ENCODE results near the gene RASGEF1C. TPM values are rescaled to one million over a fixed set of nuclear protein-coding genes. Genes with fewer than 3 reads are reported as not detected.

RASGEF1C gene
- total RNA-seq, 2 experiments from 2014 or later, result not detected

GRCh38 chr5:180156141-180156540 is 52.9 kb downstream of the RASGEF1C start:
- BruUV-seq (replicated peaks), result no TSS peak
- TF ChIP-seq EZH2phosphoT487 (IDR thresholded peaks at IDR 0.05; ENCODE audit: borderline replicate concordance, low read depth, low read length) (no peak), CTCF (conservative IDR thresholded peaks at IDR 0.05; ENCODE audit: low read length) (no peak)

GRCh38 chr5:180155365-180155926 is 53.6 kb downstream of the RASGEF1C start:
- intact Hi-C loops (cut with micrococcal nuclease; ENCODE audit: unreplicated experiment), result no loop called here
- DNase-seq (ENCODE audit: low spot score), result no peak
- Histone ChIP-seq H4K20me1 (ENCODE audit: insufficient read depth, low read length) (no peaks in the 10 kb centered on the region), H3K4me2 (ENCODE audit: low read length) (no peak overlapping the region), H3K9me2 (ENCODE audit: insufficient read depth, low read length) (no peaks in the 10 kb centered on the region), H3K79me2 (ENCODE audit: insufficient read depth, low read depth, low read length) (no peaks in the 10 kb centered on the region), H3K27ac (ENCODE audit: low read depth, low read length, poor library complexity, severe bottlenecking) (no peak overlapping the region), H3K4me3 (ENCODE audit: low read depth, low read length, poor library complexity, severe bottlenecking) (no peak overlapping the region), H3K4me1 (ENCODE audit: insufficient read depth, low read length, poor library complexity, severe bottlenecking) (no peaks in the 10 kb centered on the region), H3K9me3 (ENCODE audit: low read length) (no peaks in the 10 kb centered on the region), H3K36me3 (ENCODE audit: insufficient read depth, low read length) (no peaks in the 10 kb centered on the region), H2AFZ (ENCODE audit: low read length) (no peak overlapping the region)
- ChIA-PET CTCF (ENCODE audit: unreplicated experiment) (no interaction called here), POLR2A (no interaction called here)
- BruUV-seq (replicated peaks), result no TSS peak
- TF ChIP-seq EZH2phosphoT487 (IDR thresholded peaks at IDR 0.05; ENCODE audit: borderline replicate concordance, low read depth, low read length) (no peak), CTCF (conservative IDR thresholded peaks at IDR 0.05; ENCODE audit: low read length) (no peak)

More at GRCh38 chr5:180156141-180156540, 52.9 kb downstream of the RASGEF1C start:
- Histone ChIP-seq H3K9me3 (ENCODE audit: low read length) (no peaks in the 10 kb centered on the region), H3K4me1 (ENCODE audit: insufficient read depth, low read length, poor library complexity, severe bottlenecking) (no peaks in the 10 kb centered on the region), H2AFZ (ENCODE audit: low read length) (no peak overlapping the region), H3K79me2 (ENCODE audit: insufficient read depth, low read depth, low read length) (no peaks in the 10 kb centered on the region), H3K4me2 (ENCODE audit: low read length) (no peak overlapping the region), H4K20me1 (ENCODE audit: insufficient read depth, low read length) (no peaks in the 10 kb centered on the region), H3K9me2 (ENCODE audit: insufficient read depth, low read length) (no peaks in the 10 kb centered on the region), H3K4me3 (ENCODE audit: low read depth, low read length, poor library complexity, severe bottlenecking) (no peak overlapping the region), H3K36me3 (ENCODE audit: insufficient read depth, low read length) (no peaks in the 10 kb centered on the region), H3K27ac (ENCODE audit: low read depth, low read length, poor library complexity, severe bottlenecking) (no peak overlapping the region)
- POLR2A ChIA-PET, result no interaction called here
- no peak for DNase-seq (ENCODE audit: low spot score)
- intact Hi-C loops (cut with micrococcal nuclease; ENCODE audit: unreplicated experiment), result no loop called here
- CTCF ChIA-PET (ENCODE audit: unreplicated experiment), result no interaction called here

- DNase-seq (ENCODE audit: low spot score), result no peak
- H3K36me3 ChIP-seq (ENCODE audit: insufficient read depth, low read length), result no peaks in the 10 kb centered on the region
- H3K4me1 ChIP-seq (ENCODE audit: insufficient read depth, low read length, poor library complexity, severe bottlenecking), result no peaks in the 10 kb centered on the region
- H3K9me2 ChIP-seq (ENCODE audit: insufficient read depth, low read length), result no peaks in the 10 kb centered on the region
- TF ChIP-seq CTCF (conservative IDR thresholded peaks at IDR 0.05; ENCODE audit: low read length), result no peak
- no peak for TF ChIP-seq EZH2phosphoT487 (IDR thresholded peaks at IDR 0.05; ENCODE audit: borderline replicate concordance, low read depth, low read length)
- no TSS peak for BruUV-seq (replicated peaks)
- intact Hi-C loops (cut with micrococcal nuclease; ENCODE audit: unreplicated experiment), result no loop called here
- H3K4me3 ChIP-seq (ENCODE audit: low read depth, low read length, poor library complexity, severe bottlenecking), result no peak overlapping the region
- no peaks in the 10 kb centered on the region for H3K9me3 ChIP-seq (ENCODE audit: low read length)
- H3K4me2 ChIP-seq (ENCODE audit: low read length), result no peak overlapping the region
- POLR2A ChIA-PET, result interaction anchor here (0.6 kb wide), 1 partner anchor 12 kb away, joined by 5 read pairs; no protein-coding TSS in a partner anchor
- H2AFZ ChIP-seq (ENCODE audit: low read length), result no peak overlapping the region
- CTCF ChIA-PET (ENCODE audit: unreplicated experiment), result no interaction called here
- H4K20me1 ChIP-seq (ENCODE audit: insufficient read depth, low read length), result no peaks in the 10 kb centered on the region
- no peaks in the 10 kb centered on the region for H3K79me2 ChIP-seq (ENCODE audit: insufficient read depth, low read depth, low read length)
- no peak overlapping the region for H3K27ac ChIP-seq (ENCODE audit: low read depth, low read length, poor library complexity, severe bottlenecking)
Measured at GRCh38 chr5:180154821-180155364, 54.1 kb downstream of the RASGEF1C start.
